GM10248 (cell line): ENCODE results near the gene DLG2.

Experiments used
- CTCF ChIA-PET: fragments of 300-600 bp; sonication (Branson Sonifier 250); formaldehyde crosslinking; extraction: SDS; loops from one replicate; lab custom pipeline; 2021; ENCODE audit warnings: antibody characterized with exemption; lab: Yijun Ruan, JAX
- POLR2A ChIA-PET: fragments of 350-650 bp; sonication (Branson Sonifier 250); formaldehyde crosslinking; extraction: SDS; loops from one replicate; lab custom pipeline; 2020; ENCODE audit warnings: antibody characterized with exemption; lab: Yijun Ruan, JAX
- DNase-seq: peaks from one replicate; pipeline ENCODE4 v3.0.0; 2012; ENCODE audit errors: extremely low spot score
- TF ChIP-seq, protein P1 (sequence below): IDR thresholded peaks from 2 replicates; pipeline ENCODE4 v1.5.1; 2012; ENCODE audit warnings: mild to moderate bottlenecking, low read depth; ENCODE audit errors: extremely low read depth, missing control alignments, control extremely low read depth

DLG2 gene

DNA sequence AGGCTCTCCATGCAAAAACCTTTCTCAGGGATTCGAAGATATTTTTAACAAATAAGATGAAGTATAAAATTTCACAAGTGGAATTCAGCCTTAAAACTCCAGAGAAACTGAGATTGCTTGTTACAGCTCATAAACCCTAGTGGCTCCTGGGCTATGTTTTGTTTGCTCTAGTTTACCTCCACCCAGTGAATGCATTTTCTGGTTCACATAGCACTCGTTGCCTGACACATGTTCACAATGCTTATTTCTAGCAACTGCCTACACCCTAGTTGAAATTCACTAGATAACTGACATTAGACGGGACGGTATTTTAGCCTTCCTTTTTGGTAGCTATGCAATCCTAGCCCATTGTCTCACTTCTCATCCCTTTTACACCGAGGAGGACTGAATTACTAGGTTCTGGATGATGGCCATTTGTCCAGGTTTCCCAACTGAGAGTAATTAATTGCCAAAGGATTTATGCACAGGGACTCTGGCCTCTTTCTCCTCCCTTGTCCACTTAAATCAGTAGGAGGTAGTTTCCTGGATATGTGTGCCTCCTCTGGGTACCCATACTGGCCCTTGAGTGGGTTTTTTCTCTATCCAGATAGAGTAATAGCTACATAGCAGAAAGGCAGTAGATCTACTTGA lies 951.6 kb downstream of the DLG2 start:
- ChIA-PET POLR2A (no interaction called here), CTCF (no interaction called here)
- no peak for DNase-seq
- TF ChIP-seq, protein P1, sequence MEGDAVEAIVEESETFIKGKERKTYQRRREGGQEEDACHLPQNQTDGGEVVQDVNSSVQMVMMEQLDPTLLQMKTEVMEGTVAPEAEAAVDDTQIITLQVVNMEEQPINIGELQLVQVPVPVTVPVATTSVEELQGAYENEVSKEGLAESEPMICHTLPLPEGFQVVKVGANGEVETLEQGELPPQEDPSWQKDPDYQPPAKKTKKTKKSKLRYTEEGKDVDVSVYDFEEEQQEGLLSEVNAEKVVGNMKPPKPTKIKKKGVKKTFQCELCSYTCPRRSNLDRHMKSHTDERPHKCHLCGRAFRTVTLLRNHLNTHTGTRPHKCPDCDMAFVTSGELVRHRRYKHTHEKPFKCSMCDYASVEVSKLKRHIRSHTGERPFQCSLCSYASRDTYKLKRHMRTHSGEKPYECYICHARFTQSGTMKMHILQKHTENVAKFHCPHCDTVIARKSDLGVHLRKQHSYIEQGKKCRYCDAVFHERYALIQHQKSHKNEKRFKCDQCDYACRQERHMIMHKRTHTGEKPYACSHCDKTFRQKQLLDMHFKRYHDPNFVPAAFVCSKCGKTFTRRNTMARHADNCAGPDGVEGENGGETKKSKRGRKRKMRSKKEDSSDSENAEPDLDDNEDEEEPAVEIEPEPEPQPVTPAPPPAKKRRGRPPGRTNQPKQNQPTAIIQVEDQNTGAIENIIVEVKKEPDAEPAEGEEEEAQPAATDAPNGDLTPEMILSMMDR = no peak

DNA sequence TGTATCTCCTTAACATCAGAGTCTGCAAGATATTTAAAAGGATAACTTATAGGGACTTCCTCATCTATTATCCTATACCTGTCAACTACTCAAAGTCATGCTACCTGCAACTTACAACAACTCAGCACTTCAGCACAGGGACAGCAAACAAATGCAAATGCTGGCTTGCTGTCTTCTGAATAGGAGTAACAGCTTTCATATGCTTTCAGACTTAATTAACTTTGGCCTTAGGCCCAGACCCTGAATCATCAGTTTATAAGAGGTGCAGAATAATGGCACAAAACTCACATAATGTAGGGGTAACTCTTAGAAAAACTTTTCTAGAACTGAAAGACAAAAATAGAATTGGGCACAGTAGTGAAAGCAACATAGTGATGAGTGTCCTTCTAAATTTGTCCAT lies 953.4 kb downstream of the DLG2 start:
- TF ChIP-seq, protein P1 = no peak
- no peak for DNase-seq
- CTCF ChIA-PET = no interaction called here
- POLR2A ChIA-PET = no interaction called here

DNA sequence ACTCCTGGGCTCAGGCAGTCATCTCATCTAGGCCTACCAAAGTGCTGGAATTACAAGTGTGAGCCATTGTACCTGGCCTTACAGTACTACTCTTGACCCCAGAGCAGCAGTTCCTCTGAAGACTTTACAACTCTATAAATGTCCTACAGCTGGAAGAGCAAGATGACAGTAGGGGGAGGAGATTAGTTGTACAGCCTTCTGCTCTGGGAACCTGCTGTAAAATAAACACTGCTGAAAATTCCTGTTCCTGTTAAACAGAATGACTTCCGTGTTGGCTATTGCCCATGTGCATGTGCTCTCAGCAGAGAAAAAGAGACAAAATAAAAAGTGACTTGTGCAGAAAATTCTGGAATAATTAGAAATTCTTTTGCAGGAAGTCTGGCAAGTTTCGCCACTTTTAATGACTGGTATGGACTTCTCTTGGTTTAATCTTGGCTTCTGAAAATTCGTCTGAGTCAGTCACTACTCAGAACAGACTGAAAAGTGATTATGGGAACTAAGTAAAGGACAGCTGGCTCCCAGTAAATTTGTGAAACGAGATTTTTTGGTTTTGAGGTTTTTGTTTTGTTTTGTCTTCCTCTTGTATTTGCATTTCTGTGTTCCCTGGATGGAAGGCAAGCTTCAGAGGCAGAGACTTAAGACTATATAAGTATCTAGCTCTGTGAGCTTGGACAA lies 955.7 kb downstream of the DLG2 start:
- POLR2A ChIA-PET = no interaction called here
- CTCF ChIA-PET = no interaction called here
- no peak for DNase-seq
- TF ChIP-seq, protein P1 = no peak

DNA sequence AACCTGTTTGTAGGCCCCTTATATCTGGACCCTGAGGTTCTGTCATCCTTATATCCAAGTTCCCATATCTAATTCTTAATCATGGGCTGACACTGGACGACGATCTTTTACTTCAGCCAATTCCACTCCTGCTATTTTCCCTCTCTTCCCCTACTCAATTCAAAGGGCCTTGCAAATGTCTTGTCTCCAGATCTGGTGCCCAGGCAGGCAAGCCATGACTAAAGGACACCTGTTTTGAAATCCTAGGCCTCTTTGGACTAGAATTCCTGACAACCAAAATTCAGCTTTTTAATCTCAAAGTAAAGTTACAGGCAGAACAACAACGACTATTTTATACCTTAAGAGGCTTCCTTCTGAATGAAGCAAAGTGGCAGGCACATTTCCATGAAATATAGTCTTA lies 963.4 kb downstream of the DLG2 start:
- POLR2A ChIA-PET = no interaction called here
- CTCF ChIA-PET = no interaction called here
- DNase-seq = no peak
- TF ChIP-seq, protein P1 = no peak

DNA sequence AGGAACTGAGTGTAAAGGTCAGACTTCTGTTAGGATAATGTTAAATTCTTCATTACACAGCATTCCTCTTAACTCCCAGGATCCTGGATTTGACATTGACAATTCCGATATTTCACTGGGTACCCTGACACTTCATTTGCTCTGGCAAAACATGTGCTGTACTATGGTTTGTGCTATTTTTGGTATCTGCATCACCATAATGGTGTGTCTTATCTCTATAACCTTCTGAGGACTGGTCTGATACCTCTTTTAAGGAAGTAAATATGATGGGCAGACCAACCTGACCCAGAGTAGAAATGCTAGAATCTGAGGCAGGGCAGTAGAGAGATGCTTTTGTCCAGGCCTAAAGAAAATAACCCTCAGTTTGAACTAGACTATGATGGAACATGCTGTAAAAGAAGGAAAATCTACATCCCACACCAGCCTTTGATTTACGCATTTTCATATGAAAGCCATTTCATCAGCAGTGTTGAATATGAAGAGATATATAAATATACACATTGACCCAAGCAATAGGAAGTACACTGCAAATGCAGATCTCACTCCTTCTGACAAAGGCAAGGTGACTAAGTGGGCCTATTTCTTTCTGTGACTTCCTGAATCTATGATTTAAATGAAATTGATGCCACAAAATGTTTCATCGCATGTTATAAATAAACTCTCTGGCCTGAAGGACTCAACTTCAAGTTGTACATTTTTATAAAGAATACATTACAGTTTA lies 966.7 kb downstream of the DLG2 start:
- ChIA-PET POLR2A (no interaction called here), CTCF (no interaction called here)
- TF ChIP-seq, protein P1 = no peak

DNA sequence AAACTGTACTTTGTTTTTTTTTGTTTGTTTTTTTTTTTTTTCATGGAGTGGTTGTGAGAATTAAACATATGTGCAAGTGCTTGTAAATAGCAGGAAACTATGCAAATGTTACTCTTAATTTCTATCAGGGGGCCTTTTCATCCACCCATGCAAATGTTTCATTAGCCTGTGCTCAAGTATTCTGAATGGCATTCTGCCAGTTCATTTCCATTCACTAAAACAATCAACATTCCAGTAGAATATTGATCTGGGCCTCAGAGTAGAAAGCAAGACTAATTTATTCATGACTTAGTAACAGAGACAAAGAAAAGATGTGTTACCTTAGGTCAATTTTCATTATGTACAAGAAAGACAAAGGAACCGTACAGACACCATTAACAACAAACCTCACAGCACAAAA lies 971.4 kb downstream of the DLG2 start:
- ChIA-PET CTCF (no interaction called here), POLR2A (no interaction called here)
- TF ChIP-seq, protein P1 = no peak
- no peak for DNase-seq

More for the DNA sequence above, 966.7 kb downstream of the DLG2 start:
- no peak for DNase-seq
